ENCODE measurements around the gene SHTN1.

DNA sequence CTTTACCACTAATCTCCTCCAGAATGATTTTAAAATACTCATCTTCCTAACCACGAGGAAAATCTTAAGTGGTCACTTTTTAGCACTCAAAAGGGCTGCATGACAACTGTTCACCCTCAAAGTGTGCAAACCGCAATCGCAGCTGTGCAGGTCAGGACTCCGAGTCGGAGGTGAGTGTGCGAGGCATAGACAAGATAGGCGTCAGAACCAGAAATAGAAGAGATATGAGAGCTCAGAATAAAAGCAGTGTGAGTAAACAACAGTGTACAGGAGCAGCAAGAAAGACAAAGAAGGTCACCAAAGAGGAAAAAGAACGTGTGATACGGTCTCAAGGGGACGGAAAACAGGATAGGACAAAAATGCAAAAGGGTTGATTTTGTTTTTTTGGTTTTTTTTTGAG is 173.2 kb downstream of the SHTN1 start:
- TF ChIP-seq, protein P1, sequence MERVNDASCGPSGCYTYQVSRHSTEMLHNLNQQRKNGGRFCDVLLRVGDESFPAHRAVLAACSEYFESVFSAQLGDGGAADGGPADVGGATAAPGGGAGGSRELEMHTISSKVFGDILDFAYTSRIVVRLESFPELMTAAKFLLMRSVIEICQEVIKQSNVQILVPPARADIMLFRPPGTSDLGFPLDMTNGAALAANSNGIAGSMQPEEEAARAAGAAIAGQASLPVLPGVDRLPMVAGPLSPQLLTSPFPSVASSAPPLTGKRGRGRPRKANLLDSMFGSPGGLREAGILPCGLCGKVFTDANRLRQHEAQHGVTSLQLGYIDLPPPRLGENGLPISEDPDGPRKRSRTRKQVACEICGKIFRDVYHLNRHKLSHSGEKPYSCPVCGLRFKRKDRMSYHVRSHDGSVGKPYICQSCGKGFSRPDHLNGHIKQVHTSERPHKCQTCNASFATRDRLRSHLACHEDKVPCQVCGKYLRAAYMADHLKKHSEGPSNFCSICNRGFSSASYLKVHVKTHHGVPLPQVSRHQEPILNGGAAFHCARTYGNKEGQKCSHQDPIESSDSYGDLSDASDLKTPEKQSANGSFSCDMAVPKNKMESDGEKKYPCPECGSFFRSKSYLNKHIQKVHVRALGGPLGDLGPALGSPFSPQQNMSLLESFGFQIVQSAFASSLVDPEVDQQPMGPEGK (CRISPR knock-in tag; IDR thresholded peaks at IDR 0.05; ENCODE audit: borderline replicate concordance): no peak
- no peak for TF ChIP-seq ARNTL (CRISPR knock-in tag; IDR thresholded peaks at IDR 0.05; ENCODE audit: borderline replicate concordance, low read depth)
- no peak for TF ChIP-seq ESRRG (CRISPR knock-in tag; IDR thresholded peaks at IDR 0.05)
- TF ChIP-seq ZC3H10 (CRISPR knock-in tag; IDR thresholded peaks at IDR 0.05): no peak
- TF ChIP-seq SNAI2 (CRISPR knock-in tag; IDR thresholded peaks at IDR 0.05): no peak
- TF ChIP-seq ZNF565 (CRISPR knock-in tag; conservative IDR thresholded peaks at IDR 0.05; ENCODE audit: low read depth): no peak
- TF ChIP-seq RARB (CRISPR knock-in tag; IDR thresholded peaks at IDR 0.05): no peak
- no peak for TF ChIP-seq PPARA (CRISPR knock-in tag; IDR thresholded peaks at IDR 0.05; ENCODE audit: borderline replicate concordance)
- no peak for TF ChIP-seq BACH2 (CRISPR knock-in tag; IDR thresholded peaks at IDR 0.05; ENCODE audit: borderline replicate concordance)
- TF ChIP-seq, protein P2, sequence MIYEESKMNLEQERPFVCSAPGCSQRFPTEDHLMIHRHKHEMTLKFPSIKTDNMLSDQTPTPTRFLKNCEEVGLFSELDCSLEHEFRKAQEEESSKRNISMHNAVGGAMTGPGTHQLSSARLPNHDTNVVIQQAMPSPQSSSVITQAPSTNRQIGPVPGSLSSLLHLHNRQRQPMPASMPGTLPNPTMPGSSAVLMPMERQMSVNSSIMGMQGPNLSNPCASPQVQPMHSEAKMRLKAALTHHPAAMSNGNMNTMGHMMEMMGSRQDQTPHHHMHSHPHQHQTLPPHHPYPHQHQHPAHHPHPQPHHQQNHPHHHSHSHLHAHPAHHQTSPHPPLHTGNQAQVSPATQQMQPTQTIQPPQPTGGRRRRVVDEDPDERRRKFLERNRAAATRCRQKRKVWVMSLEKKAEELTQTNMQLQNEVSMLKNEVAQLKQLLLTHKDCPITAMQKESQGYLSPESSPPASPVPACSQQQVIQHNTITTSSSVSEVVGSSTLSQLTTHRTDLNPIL (CRISPR knock-in tag; IDR thresholded peaks at IDR 0.05; ENCODE audit: low read depth): no peak
- TF ChIP-seq GLIS3 (CRISPR knock-in tag; IDR thresholded peaks at IDR 0.05): no peak
- TF ChIP-seq, protein P3, sequence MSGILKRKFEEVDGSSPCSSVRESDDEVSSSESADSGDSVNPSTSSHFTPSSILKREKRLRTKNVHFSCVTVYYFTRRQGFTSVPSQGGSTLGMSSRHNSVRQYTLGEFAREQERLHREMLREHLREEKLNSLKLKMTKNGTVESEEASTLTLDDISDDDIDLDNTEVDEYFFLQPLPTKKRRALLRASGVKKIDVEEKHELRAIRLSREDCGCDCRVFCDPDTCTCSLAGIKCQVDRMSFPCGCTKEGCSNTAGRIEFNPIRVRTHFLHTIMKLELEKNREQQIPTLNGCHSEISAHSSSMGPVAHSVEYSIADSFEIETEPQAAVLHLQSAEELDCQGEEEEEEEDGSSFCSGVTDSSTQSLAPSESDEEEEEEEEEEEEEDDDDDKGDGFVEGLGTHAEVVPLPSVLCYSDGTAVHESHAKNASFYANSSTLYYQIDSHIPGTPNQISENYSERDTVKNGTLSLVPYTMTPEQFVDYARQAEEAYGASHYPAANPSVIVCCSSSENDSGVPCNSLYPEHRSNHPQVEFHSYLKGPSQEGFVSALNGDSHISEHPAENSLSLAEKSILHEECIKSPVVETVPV (CRISPR knock-in tag; IDR thresholded peaks at IDR 0.05): no peak
- no peak for TF ChIP-seq ZFP30 (CRISPR knock-in tag; IDR thresholded peaks at IDR 0.05)

Data from SK-N-SH treated with all-trans-retinoic acid at 6 μM for 48 hours (cell line).